Activated T-helper 1 cell treated with anti-CD3 and anti-CD28 coated beads, Interleukin-12 subunit alpha, Interleukin-12 subunit beta, Interleukin-2, Interleukin-4 antibody, amounts not matched to agents 30 ng/mL and 10 ng/mL and 1 ng/mL, durations not matched to agents 14 hours and 24 hours and 36 hours (primary cell): Measurements from ENCODE around the gene ZNF418. TPM values are rescaled to one million over a fixed set of nuclear protein-coding genes. Genes with fewer than 3 reads are reported as not detected.
"Not testable (repeated sequence)": the region's sequence is repeated elsewhere in the genome, so short reads cannot be mapped to it uniquely, and the experiment has no call there.

Experiments
- DNase-seq: peaks from one replicate; pipeline ENCODE4 v3.0.0; 2021; ENCODE audit warnings: low spot score
- H3K27ac Mint-ChIP-seq: one replicate; pipeline ENCODE4 v1.8.0; 2021; ENCODE audit warnings: mild to moderate bottlenecking, mixed read lengths
- H3K27me3 Mint-ChIP-seq: one replicate; pipeline ENCODE4 v1.8.0; 2022; ENCODE audit warnings: mild to moderate bottlenecking, moderate library complexity, mixed read lengths; ENCODE audit not compliant: insufficient read depth
- H3K36me3 Mint-ChIP-seq: one replicate; pipeline ENCODE4 v1.8.0; 2021; ENCODE audit warnings: low read depth, mixed read lengths
- H3K4me1 Mint-ChIP-seq: one replicate; pipeline ENCODE4 v1.8.0; 2021; ENCODE audit warnings: low read depth, mixed read lengths
- H3K4me3 Mint-ChIP-seq: one replicate; pipeline ENCODE4 v1.8.0; 2021; ENCODE audit warnings: mild to moderate bottlenecking, moderate library complexity, mixed read lengths
- H3K9me3 Mint-ChIP-seq: one replicate; pipeline ENCODE4 v1.8.0; 2021; ENCODE audit warnings: mixed read lengths
- intact Hi-C: fragments of 100-400 bp; cut with micrococcal nuclease; formaldehyde crosslinking; loops from one replicate; pipeline ENCODE4 v1.15.1; 2024
- total RNA-seq: library from RNA; stranded (reverse); gene quantifications from 2 replicates; pipeline ENCODE4 v1.2.3, GENCODE V29; 2022

Gene ZNF418
- total RNA-seq, 1 donor from 2014 or later = 0.70 TPM

DNA sequence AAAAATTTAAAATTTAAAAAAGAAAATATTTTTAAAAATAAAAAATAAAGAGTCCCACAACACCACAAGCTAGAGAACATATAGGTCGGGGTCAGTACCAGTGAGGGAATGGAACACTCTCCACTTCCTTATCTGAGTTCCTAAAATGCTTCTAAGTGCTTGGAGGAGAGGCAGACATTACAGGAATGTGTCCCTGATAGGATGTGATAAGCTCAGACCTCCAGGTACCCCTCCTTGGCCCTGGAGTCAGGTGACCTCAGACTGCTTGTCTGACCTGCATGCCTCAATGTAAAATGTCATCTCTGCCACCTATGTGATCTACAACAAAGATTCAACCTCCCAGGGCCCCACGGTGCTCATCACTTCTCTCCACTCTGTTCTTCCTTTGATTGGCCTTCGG, 49.2 kb downstream of the ZNF418 start:
- DNase-seq = no peak
- Mint-ChIP-seq H3K4me3 (no peak overlapping the region), H3K4me1 (peaks cover 10% of the 10 kb centered on the region), H3K27me3 (no peaks in the 10 kb centered on the region), H3K36me3 (peaks cover 34% of the 10 kb centered on the region), H3K27ac (no peak overlapping the region), H3K9me3 (peaks cover 47% of the 10 kb centered on the region)
- intact Hi-C loops = no loop called here

DNA sequence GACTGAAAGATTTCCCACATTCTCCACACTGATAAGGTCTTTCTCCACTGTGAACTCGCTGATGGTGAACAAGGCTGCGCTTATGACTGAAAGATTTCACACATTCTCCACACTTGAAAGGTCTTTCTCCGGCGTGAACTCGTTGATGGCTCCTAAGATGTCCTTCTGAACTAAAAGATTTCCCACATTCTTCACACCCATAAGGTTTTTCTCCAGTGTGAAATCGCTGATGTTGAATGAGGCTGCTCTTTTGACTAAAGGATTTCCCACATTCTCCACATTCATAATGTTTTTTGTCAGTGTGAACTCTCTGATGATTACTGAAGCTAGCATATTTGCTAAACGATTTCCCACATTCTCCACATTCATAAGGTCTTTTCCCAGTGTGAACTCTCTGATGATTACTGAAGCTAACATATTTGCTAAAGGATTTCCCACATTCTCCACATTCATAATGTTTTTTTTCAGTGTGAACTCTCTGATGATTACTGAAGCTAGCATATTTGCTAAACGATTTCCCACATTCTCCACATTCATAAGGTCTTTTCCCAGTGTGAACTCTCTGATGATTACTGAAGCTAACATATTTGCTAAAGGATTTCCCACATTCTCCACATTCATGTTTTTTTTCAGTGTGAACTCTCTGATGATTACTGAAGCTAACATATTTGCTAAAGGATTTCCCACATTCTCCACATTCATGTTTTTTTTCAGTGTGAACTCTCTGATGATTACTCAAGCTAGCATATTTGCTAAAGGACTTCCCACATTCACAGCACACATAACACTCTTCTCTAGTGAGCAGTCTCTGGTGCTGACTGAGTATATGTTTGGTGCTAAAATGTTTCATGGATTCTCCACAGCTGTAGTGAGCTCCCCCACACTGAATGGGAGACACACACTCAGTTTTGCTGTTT, 61.1 kb downstream of the ZNF418 start:
- H3K9me3 Mint-ChIP-seq = peaks cover 63% of the 10 kb centered on the region
- H3K4me3 Mint-ChIP-seq, H3K27ac Mint-ChIP-seq, intact Hi-C loops, H3K27me3 Mint-ChIP-seq, DNase-seq, H3K4me1 Mint-ChIP-seq: not testable (repeated sequence)
- peaks cover 47% of the 10 kb centered on the region for H3K36me3 Mint-ChIP-seq

DNA sequence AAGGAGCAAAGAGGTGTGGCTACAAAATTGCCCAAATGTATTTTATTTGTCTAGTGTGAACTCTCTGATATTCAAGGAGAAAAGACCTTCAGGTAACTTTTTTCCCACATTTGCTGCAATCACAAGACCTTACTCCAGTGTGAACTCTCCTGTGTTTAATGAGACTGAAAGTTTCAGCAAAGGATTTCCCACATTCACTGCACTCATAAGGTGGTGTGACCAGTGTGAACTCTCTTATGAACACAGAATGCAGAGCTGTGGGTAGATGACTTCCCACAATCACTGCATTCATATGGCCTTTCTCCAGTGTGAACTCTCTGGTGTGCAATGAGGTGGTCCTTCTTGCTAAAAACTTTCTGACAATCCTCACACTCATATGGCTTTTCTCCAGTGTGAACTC, 62.8 kb downstream of the ZNF418 start:
- no peaks in the 10 kb centered on the region for H3K4me1 Mint-ChIP-seq
- no peak overlapping the region for H3K4me3 Mint-ChIP-seq
- H3K36me3 Mint-ChIP-seq = peaks cover 49% of the 10 kb centered on the region
- no peak for DNase-seq
- H3K27ac Mint-ChIP-seq = no peak overlapping the region
- peaks cover 58% of the 10 kb centered on the region for H3K9me3 Mint-ChIP-seq
- intact Hi-C loops = no loop called here
- H3K27me3 Mint-ChIP-seq = no peaks in the 10 kb centered on the region

Other genes starting within 250 kb of the ZNF418 start
- 4.6 and 4.7 TPM in 2 replicates for gene ZNF154, start 226.2 kb downstream of the ZNF418 start, total RNA-seq
- gene ZNF671, start 207.8 kb downstream of the ZNF418 start, total RNA-seq = 4.9 and 5.5 TPM in 2 replicates
- gene ZNF776, start 188.6 kb downstream of the ZNF418 start, total RNA-seq = 6.8 and 6.9 TPM in 2 replicates
- 13.6 and 13.8 TPM in 2 replicates for gene ZNF586, start 165.7 kb downstream of the ZNF418 start, total RNA-seq
- 9.0 and 10.7 TPM in 2 replicates for gene ZNF552, start 120.5 kb downstream of the ZNF418 start, total RNA-seq
- 25.1 and 26.7 TPM in 2 replicates for gene ZNF587B, start 105.1 kb downstream of the ZNF418 start, total RNA-seq
- gene ZNF587, start 85.5 kb downstream of the ZNF418 start, total RNA-seq = 29.4 and 29.6 TPM in 2 replicates
- 14.1 and 15.7 TPM in 2 replicates for gene ZNF814, start 46.4 kb downstream of the ZNF418 start, total RNA-seq
- 10.9 and 11.6 TPM in 2 replicates for gene ZNF417, start 18.8 kb downstream of the ZNF418 start, total RNA-seq
- 2.5 and 3.4 TPM in 2 replicates for gene ZNF256, start 12.3 kb upstream of the ZNF418 start, total RNA-seq
- gene C19orf18, start 39.1 kb upstream of the ZNF418 start, total RNA-seq = not detected in 2 replicates
- gene ZNF606, start 67.4 kb upstream of the ZNF418 start, total RNA-seq = 6.3 and 6.4 TPM in 2 replicates
- not detected in 2 replicates for gene ZSCAN1, start 98.6 kb upstream of the ZNF418 start, total RNA-seq
- 0.05 and 0.16 TPM in 2 replicates for gene ZNF135, start 123.9 kb upstream of the ZNF418 start, total RNA-seq
- 2.0 and 2.3 TPM in 2 replicates for gene ZSCAN18, start 162.8 kb upstream of the ZNF418 start, total RNA-seq
- 1.6 and 1.9 TPM in 2 replicates for gene ZNF329, start 215.4 kb upstream of the ZNF418 start, total RNA-seq
- 18.2 and 21.2 TPM in 2 replicates for gene ZNF274, start 247.7 kb upstream of the ZNF418 start, total RNA-seq